GM12865 (cell line): ENCODE measurements around the gene CLDN1.
A peak's percentile ranks its signal among the peaks of the same experiment; 100 is the strongest.

ENCODE experiments used
- DNase-seq: peaks from one replicate; pipeline ENCODE4 v3.0.0; 2010; ENCODE audit warnings: low read depth
- H3K4me3 ChIP-seq: 2 replicates; pipeline ENCODE4 v1.5.1; 2011; ENCODE audit warnings: mild to moderate bottlenecking, low read depth, low read length, control low read depth
- CTCF ChIP-seq: IDR thresholded peaks from 2 replicates; pipeline ENCODE4 v1.5.1; 2011; ENCODE audit warnings: low read length, control low read depth, low read depth, inconsistent platforms; ENCODE audit not compliant: insufficient read depth; ENCODE audit errors: missing control alignments

Gene CLDN1

GRCh38 chr3:190336516-190337189 lies 14.4 kb upstream of the CLDN1 start:
- no peak for TF ChIP-seq CTCF
- no peak for DNase-seq
- no peak overlapping the region for H3K4me3 ChIP-seq

DNA sequence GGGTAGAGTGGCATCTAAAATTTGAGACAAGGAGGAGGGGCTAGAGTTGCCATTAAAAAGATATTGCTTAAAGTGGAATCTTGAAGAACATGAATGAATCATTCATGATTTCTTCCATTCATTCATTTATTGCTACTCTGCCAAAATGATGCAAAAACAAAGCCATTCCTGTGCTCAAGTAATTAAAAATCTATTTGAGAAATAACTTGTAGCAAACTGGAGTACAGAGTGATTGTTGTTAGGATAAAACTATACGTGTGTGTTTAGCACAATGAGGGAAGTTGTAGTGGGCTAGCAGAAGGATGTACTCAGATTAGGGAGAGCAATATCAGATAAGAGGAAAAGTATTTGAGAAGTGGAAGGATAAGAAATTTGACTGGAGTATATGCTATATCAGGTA lies 11.7 kb upstream of the CLDN1 start:
- no peak for TF ChIP-seq CTCF
- DNase-seq = no peak
- H3K4me3 ChIP-seq = no peak overlapping the region

- DNase-seq = no peak
- H3K4me3 ChIP-seq = no peak overlapping the region
- no peak for TF ChIP-seq CTCF
These were observed 8.9 kb upstream of the CLDN1 start for GRCh38 chr3:190330936-190331734.

GRCh38 chr3:190326930-190327329 lies 4.7 kb upstream of the CLDN1 start:
- TF ChIP-seq CTCF = no peak
- no peak overlapping the region for H3K4me3 ChIP-seq
- no peak for DNase-seq

DNA sequence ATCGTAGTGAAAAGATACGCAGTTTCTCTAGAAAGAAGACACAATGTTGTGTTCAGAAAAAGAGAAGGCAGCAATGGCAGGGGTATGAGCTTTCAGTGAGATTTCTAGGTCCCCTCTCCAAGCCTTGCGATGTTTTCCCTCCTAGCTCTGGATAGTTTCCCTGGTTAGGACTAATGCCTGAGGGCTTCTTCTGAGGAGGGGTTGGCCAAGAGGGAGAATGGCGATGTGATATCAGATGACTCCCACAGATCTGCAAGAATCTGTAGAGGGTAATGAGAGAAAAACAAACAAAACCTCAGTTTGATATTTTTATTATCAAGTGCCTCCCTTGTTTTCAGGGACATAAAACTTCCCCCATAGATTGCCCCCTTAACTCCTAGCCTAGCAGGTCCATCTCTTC lies 4.1 kb upstream of the CLDN1 start:
- no peak for DNase-seq
- no peak overlapping the region for H3K4me3 ChIP-seq
- no peak for TF ChIP-seq CTCF

- TF ChIP-seq CTCF = no peak
- H3K4me3 ChIP-seq = no peak overlapping the region
- DNase-seq = peak; percentile 34
These were observed 3.7 kb upstream of the CLDN1 start for GRCh38 chr3:190325923-190326322.
